ENCODE measurements around the gene OR52K1.
"Not testable (repeated sequence)": the region's sequence is repeated elsewhere in the genome, so short reads cannot be mapped to it uniquely, and the experiment has no call there.

The OR52K1 gene

DNA sequence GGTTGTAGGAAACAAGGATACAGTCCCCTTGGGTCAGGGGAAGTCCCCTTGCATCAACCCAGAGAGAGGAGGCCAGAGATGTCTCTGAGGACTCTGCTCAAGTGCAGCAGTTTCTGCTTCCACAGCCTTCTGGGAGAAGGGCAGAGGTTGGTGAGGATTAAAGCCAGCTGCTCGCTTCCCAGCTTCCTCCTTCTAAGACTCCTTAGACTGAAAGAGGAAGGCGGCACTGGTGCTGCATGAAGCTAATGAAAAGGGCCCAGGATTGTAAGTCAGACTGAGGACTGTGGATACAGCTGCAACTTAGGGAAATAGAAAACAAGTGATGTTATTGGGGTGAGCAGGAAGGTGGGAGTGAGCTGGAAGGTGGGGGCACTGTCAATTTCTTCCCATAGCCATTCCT is at the start of gene OR52K1:
Gene OR52K1, plus strand, starts transcription at position 202 of the 400 bp plus-strand sequence. CDS start 6,255 bp downstream, outside the sequence.
- no peak for DNase-seq

DNA sequence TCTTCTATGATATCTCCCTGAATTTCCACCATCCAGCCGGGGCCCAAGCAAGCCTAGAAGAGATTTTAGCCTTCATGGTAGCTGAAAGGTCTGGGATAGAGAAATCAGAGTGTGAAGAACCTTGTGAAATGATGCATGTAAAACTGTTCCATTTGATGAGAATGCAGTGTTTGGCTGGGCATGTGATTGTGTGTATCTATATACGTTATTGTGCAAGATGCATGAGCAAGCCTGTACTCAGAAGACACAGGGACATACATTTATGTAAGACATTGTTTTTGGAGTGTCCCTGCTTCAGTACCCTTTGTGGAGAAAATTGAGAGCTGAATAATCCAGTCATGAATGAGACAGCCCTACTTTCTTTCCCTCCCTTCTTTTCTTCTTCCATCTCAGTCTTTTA is 48.6 kb upstream of the OR52K1 start:
- no peak for DNase-seq

- no peak for DNase-seq
Measured at GRCh38 chr11:4436411-4436810, 46.0 kb upstream of the OR52K1 start.

DNA sequence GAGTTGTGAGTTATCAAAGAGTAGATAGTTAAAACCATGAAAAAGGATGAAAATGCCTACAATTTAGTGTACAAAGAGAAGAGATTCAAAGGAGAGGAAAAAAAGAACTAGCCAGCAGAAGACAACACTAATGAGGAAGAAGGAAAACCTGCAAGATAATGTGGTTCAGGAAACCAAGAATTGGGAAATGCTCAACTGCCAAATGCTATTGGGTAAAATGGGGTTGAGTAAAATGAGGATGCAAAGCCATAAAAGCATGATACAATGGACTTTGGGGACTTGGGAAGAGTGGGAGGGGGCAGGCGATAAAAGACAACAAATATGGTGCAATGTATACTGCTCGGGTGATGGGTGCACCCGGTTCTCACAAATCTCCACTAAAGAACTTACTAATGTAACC is 40.9 kb upstream of the OR52K1 start:
- DNase-seq: no peak

DNA sequence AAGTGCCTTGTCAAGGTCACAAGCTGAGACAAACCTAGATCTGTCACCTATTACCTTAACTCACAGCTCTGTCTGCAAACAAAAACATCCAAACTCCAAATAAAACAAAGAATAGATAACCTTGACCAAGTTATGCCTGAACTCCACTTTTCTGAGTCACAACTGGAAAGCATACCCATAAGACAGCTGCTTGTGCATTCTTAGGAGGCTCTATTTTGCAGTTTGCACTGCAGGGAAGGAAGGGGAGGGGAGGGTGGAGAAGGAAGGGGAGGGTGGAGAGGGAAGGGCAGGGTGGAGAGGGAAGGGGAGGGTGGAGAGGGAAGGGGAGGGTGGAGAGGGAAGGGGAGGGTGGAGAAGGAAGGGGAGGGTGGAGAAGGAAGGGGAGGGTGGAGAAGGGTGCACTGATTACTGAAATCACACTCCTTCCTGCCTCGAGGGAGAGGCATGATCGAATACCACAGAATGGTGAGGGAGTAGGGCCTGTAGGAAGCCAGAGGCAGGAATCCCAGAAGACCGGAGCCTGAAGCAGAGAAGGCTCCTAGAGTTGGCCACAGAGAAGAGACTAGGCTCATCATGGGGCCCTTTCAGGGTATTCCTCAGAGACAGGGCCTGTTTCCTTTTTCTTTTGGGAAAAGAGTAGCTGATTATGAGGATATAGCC is 39.1 kb upstream of the OR52K1 start:
- DNase-seq: no peak

DNA sequence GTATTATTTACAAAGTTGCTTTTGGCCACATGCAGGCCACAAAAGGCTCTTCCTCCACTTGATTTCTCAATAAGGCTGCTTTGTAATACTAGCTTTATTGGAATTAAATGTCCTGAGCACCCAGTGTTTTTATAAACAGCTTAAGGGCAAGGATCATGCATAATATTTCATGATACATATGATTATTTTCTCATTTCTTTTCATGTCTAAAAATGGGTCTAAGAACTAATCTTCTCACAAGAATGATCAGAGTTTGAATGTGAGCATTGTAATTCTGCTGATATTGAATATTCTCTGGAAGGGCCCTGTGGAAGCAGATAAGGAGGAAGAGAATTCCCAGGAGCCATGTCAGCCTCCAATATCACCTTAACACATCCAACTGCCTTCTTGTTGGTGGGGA is 33.5 kb upstream of the OR52K1 start, which contains the start of gene OR52K2:
Gene OR52K2, plus strand, starts transcription at position 301 of the 400 bp plus-strand sequence. Its CDS starts 45 bp downstream, at position 346.
- DNase-seq: no peak

DNA sequence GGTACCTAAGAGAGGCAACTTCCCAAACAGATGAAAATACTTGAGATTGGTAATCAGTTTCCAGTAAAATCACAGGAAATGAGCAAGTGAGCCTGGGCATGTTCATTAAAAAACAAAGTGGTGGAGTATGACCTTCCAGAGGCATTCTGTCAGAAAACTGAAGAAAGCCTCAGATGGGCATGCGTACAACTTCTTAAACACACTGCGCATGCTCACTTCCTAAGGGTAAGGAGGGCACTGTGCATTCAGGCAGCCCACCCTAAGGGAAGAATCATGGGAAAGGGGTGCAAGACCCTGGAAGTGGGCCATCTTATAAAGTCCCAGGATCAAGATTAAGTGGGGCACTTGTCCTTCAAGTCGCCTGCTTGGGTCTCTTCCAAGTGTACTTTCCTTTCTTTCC is 29.3 kb upstream of the OR52K1 start:
- no peak for DNase-seq

DNA sequence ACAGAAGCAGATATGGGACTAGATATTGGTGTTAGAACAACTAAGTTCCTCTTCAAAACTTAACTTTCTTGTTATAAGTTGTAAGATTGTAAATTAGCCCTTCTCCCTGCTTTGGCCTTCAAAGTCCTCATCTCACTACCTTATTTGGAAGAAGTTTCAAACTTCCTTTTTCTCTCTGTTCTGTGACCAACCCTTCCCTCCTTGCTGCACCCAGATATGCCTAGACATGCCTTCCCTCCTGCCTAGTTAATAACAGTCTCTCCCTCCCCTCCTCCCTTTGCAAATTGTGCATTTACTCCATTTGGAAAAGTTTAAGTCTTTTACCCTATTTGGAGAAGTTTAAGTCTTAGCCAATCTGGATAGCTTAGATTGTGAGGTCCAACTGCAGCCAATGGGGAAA is 28.4 kb upstream of the OR52K1 start:
- DNase-seq: no peak

DNA sequence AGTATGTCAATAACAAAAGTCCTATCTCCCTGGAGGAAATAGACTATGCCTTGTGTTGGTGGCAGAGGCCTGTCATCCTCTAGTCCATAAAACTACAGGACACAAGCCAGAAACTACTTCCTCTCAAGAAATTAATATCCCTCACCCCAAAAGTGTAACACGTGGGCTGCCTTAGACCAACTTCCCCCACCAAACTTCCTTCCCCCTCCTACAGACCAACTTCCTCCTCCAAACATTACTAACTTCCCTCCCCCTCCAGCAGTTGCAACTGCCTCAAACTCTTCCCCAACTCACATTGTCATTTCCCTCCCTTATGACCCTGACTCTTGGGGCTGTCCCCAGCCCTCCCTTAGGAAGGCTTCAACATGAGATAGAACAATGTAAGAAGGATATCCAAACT is 27.0 kb upstream of the OR52K1 start:
- DNase-seq: no peak

DNA sequence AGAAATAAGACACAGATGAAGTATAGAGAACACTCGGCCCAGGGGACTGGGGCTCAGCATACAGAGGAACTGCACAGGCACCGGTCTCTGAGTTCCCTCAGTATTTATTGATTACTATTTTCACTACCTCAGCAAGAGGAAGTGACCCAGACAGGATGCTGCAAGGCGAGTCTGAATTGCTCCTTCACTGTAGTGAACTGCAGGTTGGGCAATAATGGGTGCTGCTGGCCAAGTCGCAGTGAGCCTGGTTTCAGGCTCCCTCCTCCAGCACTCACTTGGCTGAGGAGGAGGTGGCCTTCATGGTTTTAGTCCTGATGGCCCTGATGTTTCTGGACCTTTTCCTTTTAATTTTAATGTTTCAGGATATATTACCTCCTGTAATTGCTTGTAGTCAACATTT is 22.9 kb upstream of the OR52K1 start:
- DNase-seq: no peak

- DNase-seq: no peak
Measured at GRCh38 chr11:4460151-4460550, 22.3 kb upstream of the OR52K1 start.

DNA sequence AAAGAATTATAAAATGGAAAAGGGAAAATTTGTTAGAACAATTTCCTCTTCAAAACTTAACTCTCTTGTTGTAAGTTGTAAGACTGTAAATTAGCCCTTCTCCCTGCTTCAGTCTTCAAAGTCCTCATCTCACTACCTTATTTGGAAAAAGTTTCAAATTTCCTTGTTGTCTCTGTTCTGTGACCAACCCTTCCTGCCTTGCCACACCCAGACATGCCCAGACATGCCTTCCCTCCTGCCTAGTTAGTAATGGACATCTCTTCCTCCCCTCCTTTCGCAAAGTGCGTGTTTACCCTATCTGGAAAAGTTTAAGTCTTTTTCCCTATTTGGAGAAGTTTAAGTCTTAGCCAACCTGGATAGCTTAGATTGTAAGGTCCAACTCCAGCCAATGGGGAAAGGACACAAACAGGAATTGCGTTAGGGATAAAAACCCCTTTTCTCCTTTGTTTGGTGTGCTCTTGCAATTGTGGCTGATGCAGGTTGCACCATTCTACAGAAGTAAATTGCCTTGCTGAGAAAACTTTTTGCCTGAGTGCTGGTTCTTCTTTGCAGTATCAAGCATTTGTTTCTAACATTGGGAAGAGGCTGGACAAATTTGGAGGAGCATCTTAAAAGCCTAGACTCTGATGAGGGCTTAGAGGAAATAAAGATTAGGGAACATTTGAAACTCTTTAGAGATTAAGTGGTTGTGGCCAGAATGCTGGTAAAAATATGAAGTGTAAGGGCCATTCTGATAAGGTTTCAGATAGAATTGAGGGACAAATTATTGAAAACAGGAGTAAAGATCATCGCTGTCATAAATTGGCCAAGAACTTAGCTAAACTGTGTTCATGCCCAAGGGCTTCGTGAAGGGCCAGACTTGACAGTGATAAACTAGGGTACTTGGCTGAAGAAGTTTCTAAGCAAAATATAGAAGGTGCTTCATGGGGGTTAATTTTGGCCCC is 18.0 kb upstream of the OR52K1 start:
- no peak for DNase-seq

- no peak for DNase-seq
Measured at GRCh38 chr11:4465407-4465806, 17.0 kb upstream of the OR52K1 start.

DNA sequence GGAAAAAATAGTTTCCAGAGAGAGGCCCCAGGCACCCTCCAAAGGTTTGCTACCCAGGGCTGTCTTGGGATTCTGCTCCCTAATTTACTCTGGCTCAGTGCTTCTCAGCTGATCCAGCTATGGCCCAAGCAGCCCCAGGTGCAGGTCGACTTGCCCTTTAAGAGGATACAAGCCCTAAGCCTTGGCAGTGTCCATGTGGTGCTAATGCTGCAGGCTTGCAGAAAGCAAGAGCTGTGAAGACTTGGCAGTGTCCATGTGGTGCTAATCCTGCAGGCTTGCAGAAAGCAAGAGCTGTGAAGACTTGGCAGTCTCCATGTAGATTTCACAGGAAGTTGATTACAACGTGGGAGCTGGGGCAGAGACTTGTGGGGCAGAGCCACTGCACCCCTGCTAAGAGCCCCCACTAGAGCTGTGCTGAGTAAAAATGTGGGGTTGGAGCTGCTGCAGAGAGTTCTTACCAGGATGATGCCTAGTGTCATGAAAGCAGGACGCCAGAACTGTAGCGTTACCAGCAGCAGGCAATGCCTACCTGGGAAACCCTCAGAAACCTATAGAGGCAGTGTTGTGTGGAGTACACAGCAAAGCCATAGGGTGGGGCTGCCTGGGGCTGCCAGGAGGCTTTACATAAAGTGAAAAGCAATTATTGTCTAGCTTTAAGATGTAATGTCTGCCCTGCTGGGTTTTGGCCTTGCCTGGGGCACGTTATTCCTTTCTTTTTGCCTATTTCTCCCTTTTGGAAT is 16.1 kb upstream of the OR52K1 start:
- DNase-seq: no peak

DNA sequence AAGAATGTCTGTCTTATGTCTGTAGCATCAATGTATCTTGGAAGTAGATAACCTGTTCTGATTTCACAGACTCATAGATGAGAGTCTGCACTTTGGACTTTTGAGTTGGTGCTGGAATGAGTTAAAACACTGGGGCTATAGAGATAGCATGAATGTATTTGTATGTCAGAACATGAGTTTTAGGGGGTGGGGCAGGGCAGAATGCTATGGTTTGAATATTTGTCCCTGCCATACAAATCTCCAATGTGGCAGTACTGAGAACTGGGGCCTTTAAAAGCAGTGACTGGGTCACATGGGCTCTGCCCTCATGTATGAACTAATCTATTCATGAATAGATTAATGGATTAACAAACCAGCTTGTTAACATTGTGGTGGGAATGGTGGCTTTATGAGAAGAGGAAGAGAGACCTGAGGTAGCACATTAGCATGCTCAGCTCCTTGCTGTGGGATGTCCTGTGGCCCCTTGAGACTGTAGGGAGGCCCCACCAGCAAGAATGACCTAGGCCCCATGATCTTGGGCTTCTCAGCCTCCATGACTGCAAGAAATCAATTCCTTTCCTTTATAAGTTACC is 15.5 kb upstream of the OR52K1 start:
- DNase-seq: no peak

- no peak for DNase-seq
Measured at GRCh38 chr11:4467811-4468606, 14.4 kb upstream of the OR52K1 start.

GRCh38 chr11:4479644-4480043 is 2.8 kb upstream of the OR52K1 start:
- no peak for DNase-seq

DNA sequence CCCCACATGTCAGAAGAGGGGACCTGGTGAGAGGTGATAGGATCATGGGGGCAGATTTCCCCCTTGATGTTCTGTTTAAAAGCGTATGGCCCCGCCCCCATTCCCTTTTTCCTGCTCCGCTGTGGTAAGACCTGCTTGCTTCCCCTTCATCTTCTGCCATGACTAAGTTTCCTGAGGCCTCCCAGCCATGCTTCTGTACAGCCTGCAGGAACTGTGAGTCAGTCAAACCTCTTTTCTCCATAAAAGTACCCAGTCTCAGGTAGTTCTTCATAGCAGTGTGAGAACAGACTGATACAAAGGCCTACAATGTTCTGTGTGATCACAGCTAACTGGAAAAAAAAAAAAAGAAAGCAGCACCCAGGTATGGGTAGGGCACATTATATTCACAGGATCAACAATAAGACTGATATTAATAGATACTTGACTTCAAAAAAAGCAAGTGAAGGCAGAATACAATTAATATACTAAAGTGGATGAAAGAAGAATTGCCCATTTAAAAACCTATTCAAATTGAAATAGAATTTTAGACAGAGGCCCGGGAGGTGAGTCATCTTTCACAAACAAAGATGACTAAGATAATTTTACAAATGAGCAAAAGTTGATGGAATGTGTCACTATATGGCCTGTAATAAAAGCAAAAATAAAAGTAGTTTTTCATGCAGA is 1.7 kb upstream of the OR52K1 start:
- DNase-seq: no peak

GRCh38 chr11:4481240-4481582 is 1.2 kb upstream of the OR52K1 start:
- DNase-seq: no peak

DNA sequence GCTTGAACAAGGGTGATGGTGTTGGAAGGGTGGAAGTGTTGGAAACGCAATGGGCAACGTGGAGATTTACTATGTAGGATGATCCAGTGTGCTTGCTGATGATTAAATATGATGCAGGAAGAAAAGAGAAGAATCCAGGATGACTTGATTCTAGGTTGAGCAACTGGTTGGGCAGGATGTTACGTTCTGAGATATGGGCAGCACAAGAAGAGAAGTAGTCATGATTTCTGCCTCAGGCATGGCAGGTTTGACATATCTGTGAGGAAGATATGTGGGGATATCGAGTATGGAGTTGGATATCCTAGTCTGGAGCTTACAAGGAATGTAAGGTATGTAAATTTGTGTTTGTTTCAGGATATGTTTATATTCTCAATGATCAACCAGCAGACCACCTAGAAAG is 1.9 kb downstream of the OR52K1 start:
- no peak for DNase-seq

GRCh38 chr11:4491405-4491804 is 9.0 kb downstream of the OR52K1 start:
- not testable (repeated sequence) for DNase-seq

All from stimulated activated CD4-positive, alpha-beta T cell treated with anti-CD3 and anti-CD28 coated beads, Interleukin-4, amount 100 ng/mL, for 4 hours (primary cell).